ENCODE results near the gene TRPM3.

GRCh38 chr9:70830618-70831017 lies 290.8 kb downstream of the TRPM3 start:
- TF ChIP-seq POLR2A (IDR thresholded peaks at IDR 0.05) (no peak), CTCF (IDR thresholded peaks at IDR 0.05 in 4 of 5, conservative IDR thresholded peaks at IDR 0.05 in 1 of 5) (no peak)

Measured in gastrocnemius medialis (tissue), 4 donors.